Endothelial cell of umbilical vein (primary cell): ENCODE results near the gene ZNF814. TPM values are rescaled to one million over a fixed set of nuclear protein-coding genes. Genes with fewer than 3 reads are reported as not detected.
"Not testable (repeated sequence)": the region's sequence is repeated elsewhere in the genome, so short reads cannot be mapped to it uniquely, and the experiment has no call there.

Experiments used
- BruUV-seq: library from RNA; stranded (reverse); fragments of 400-500 nt; replicated peaks from 2 replicates; lab custom pipeline; 2021; lab: Mats Ljungman, UMichigan
- CTCF ChIA-PET: fragments of 300-600, 350-600 bp; sonication (Branson Sonifier 250); formaldehyde crosslinking; loops from one replicate; lab custom pipeline; 2021; ENCODE audit warnings: antibody characterized with exemption, inconsistent platforms; lab: Charles Lee
- POLR2A ChIA-PET: fragments of 300-600, 350-600 bp; sonication (Branson Sonifier 250); formaldehyde crosslinking; loops from one replicate; lab custom pipeline; 2021; ENCODE audit warnings: antibody characterized with exemption, inconsistent platforms; lab: Charles Lee
- DNase-seq: peaks from one replicate; pipeline ENCODE4 v3.0.0-alpha.2; 2011; ENCODE audit warnings: low read depth, low spot score
- FAIRE-seq: peaks from 2 replicates; lab custom pipeline; 2011; peaks lifted over from hg19 to GRCh38; lab: Jason Lieb, UNC
- H2AFZ ChIP-seq: 2 replicates; pipeline ENCODE4 v1.6.0; 2012; ENCODE audit warnings: low read depth, low read length, control low read depth, inconsistent platforms
- H3K27ac ChIP-seq: 2 replicates; pipeline ENCODE4 v1.5.1; 2011; ENCODE audit warnings: low read depth, mild to moderate bottlenecking, control low read depth, low read length, moderate library complexity; ENCODE audit not compliant: insufficient read depth
- H3K27me3 ChIP-seq, 2 experiments: 2 replicates each; pipeline versions ENCODE4 v1.6.0 to v1.6.1; 2011; ENCODE audit warnings: low read length in 2 of 2, mixed read lengths in 1 of 2; ENCODE audit not compliant: control insufficient read depth in 2 of 2, insufficient read depth in 2 of 2
- H3K36me3 ChIP-seq, 2 experiments: 2 replicates in 1 of 2; 3 replicates in 1 of 2; pipeline ENCODE4 v1.5.1; 2011; ENCODE audit warnings: low read length in 2 of 2, mild to moderate bottlenecking in 1 of 2, moderate library complexity in 1 of 2; ENCODE audit not compliant: control insufficient read depth in 2 of 2, insufficient read depth in 2 of 2; ENCODE audit errors: extremely low read depth in 1 of 2
- H3K4me1 ChIP-seq: 3 replicates; pipeline ENCODE4 v1.5.1; 2011; ENCODE audit warnings: mild to moderate bottlenecking, low read length; ENCODE audit not compliant: control insufficient read depth, insufficient read depth; ENCODE audit errors: extremely low read depth
- H3K4me2 ChIP-seq: 2 replicates; pipeline ENCODE4 v1.6.1; 2011; ENCODE audit warnings: low read length, control low read depth, mixed read lengths; ENCODE audit not compliant: insufficient read depth
- H3K4me3 ChIP-seq, 3 experiments: fragments of 200-600 bp in 1 of 3; sonication (generic), shearing (Covaris generic) in 1 of 3; replicated peaks in 1 of 3; 2 replicates each; pipeline ENCODE4 v1.5.1; 2011 to 2016; ENCODE audit warnings: control low read depth in 3 of 3, low read length in 3 of 3, mild to moderate bottlenecking in 2 of 3, inconsistent platforms in 1 of 3, low read depth in 1 of 3, moderate library complexity in 1 of 3; ENCODE audit not compliant: insufficient read depth in 1 of 3
- H3K79me2 ChIP-seq: 2 replicates; pipeline ENCODE4 v1.6.0; 2012; ENCODE audit warnings: low read length, inconsistent platforms; ENCODE audit not compliant: control insufficient read depth, insufficient read depth
- H3K9ac ChIP-seq: replicated peaks from 2 replicates; pipeline ENCODE3; 2011; ENCODE audit warnings: low read length, control low read depth; ENCODE audit not compliant: insufficient read depth; ENCODE audit errors: extremely low read depth
- H3K9me1 ChIP-seq: replicated peaks from 3 replicates; pipeline ENCODE4 v1.6.0; 2011; ENCODE audit warnings: mild to moderate bottlenecking, low read length; ENCODE audit not compliant: control insufficient read depth, insufficient read depth; ENCODE audit errors: extremely low read depth
- H3K9me3 ChIP-seq: replicated peaks from 2 replicates; pipeline ENCODE4 v1.5.1; 2012; ENCODE audit warnings: low read length, inconsistent platforms; ENCODE audit not compliant: control insufficient read depth, insufficient read depth
- H4K20me1 ChIP-seq: replicated peaks from 2 replicates; pipeline ENCODE3; 2011; ENCODE audit warnings: mild to moderate bottlenecking, low read length; ENCODE audit not compliant: control insufficient read depth, insufficient read depth; ENCODE audit errors: extremely low read depth
- POLR2A ChIP-seq: IDR thresholded peaks from 2 replicates; pipeline ENCODE4 v1.6.1; 2012; ENCODE audit warnings: low read depth, mild to moderate bottlenecking, control low read depth, low read length
- POLR2AphosphoS5 ChIP-seq: IDR thresholded peaks from 2 replicates; pipeline ENCODE4 v1.6.1; 2012; ENCODE audit warnings: low read depth, mild to moderate bottlenecking, control low read depth, low read length, moderate library complexity; ENCODE audit not compliant: insufficient read depth
- dilution Hi-C: fragments of 300-500 bp; cut with MboI; formaldehyde crosslinking; loops from one replicate; pipeline ENCODE4 v1.15.0; 2019; ENCODE audit warnings: low sequenced_read_pairs; ENCODE audit not compliant: extremely low pct_ligation_motif_present
- intact Hi-C: fragments of 100-400 bp; cut with micrococcal nuclease; formaldehyde crosslinking; loops from one replicate; pipeline ENCODE4 v1.10.0; 2022
- polyA plus RNA-seq, 4 experiments: library from polyadenylated mRNA; depleted of rRNA in 3 of 4; stranded (reverse) in 3 of 4; unstranded in 1 of 4; fragments of >200 nt; gene quantifications; 2 replicates each; pipeline versions ENCODE4 v1.2.1 to v1.2.3, GENCODE V29; 2011 to 2012; ENCODE audit warnings: missing spikeins in 1 of 4
- total RNA-seq: library from RNA; stranded (reverse); gene quantifications from 2 replicates; pipeline ENCODE4 v1.2.3, GENCODE V29; 2021
- TF ChIP-seq, protein P1 (sequence below): IDR thresholded peaks from 2 replicates; pipeline ENCODE4 v1.6.1; 2011; ENCODE audit not compliant: insufficient read depth, insufficient read length

ZNF814 gene
- total and polyA plus RNA-seq, 2 donors (not counting 3 experiments of a cell fraction or from before 2014, with no cell fraction given): 5.7 to 7.9 TPM

DNA sequence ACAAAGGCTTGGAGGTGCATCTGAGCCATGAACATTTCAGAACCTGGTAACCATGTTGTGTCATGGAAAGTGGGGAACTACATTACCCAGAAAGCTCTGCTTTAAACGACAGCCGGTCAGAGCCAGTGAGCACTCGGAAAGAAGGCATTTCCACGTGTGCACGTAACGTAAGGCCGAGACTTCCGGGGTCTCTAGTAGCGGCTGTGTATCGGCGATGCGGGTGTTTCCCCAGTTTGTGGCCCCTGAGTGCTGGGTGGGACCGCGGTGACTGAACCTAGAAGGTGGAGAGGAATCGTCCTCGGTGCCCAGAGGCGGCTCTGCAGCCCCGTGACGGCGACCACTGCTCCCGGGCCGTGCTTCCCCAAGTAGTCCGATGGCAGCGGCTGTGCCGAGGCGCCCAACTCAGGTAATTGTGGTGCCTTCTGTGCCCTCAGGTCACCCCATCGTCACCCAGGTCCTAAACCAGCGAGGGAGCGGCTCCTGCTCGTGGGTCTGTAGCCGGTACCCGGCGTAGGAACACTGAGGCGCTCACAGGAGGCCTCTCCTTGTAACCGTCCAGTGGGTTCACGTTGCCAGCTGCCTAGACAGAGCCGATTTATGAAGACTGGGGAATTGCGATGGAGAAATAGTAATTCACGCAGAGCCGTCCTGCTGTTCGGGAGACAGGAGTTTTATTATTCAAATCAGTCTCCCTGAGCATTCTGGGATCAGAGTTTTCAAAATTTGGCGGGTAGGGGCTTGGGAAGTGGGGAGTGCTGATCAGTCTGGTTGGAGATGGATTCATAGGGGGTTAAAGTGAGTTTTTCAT, 39.0 kb downstream of the ZNF814 start, which contains the start of gene ZNF587:
TSS of gene ZNF587 (plus strand) at position 194 of the 808 bp plus-strand sequence. CDS start at position 374, 180 bp downstream.
- dilution Hi-C loops: not testable (repeated sequence)

DNA sequence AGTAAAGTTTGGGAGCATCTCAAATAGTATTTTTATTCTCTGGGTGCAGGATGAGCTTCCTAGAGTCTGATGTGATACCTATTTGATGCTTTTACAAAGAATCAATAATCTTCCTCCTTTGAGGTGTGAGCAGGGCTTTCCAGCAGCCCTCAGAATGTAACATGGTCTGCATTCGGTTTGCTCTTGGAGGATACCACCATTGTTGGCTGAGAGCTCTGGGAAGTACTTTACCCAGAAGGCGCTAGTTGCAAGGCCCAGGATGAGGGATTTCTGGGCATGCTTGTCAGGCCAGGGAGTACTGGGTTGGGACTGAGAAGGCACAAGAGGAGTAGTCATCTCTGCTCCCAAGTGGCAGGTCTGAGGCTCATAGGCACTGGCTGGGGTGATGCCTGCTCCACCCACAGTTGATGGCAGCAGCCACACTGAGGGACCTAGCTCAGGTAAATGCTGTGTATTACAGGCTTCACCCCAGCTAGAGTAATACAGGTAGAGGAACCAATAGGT, 39.6 kb downstream of the ZNF814 start:
- BruUV-seq, H3K4me1 ChIP-seq, H3K4me2 ChIP-seq, DNase-seq, H3K9me1 ChIP-seq, H4K20me1 ChIP-seq, intact Hi-C loops, POLR2A ChIA-PET, dilution Hi-C loops, H3K9ac ChIP-seq, CTCF ChIA-PET, H3K9me3 ChIP-seq, H3K27me3 ChIP-seq, H3K27ac ChIP-seq, FAIRE-seq, H3K36me3 ChIP-seq, H2AFZ ChIP-seq: not testable (repeated sequence)
- Histone ChIP-seq H3K79me2 (peaks cover 57% of the 10 kb centered on the region), H3K4me3 (peak overlapping the region in 1 of 3 experiments; percentile 94)

More for the DNA sequence above, 39.0 kb downstream of the ZNF814 start, which contains the start of gene ZNF587:
- DNase-seq (peak; percentile 80), FAIRE-seq (peak; percentile 97)
- TSS peak; percentile 94 for BruUV-seq
- H3K9me1 ChIP-seq, H4K20me1 ChIP-seq, H3K4me1 ChIP-seq, intact Hi-C loops, H3K27me3 ChIP-seq, H3K36me3 ChIP-seq, H3K9me3 ChIP-seq, POLR2A ChIA-PET: not testable (repeated sequence)
- Histone ChIP-seq H2AFZ (peak within 1 kb of the TSS; percentile 39), H3K9ac (peak within 1 kb of the TSS; percentile 96), H3K4me2 (peak within 1 kb of the TSS; percentile 94), H3K79me2 (peaks cover 52% of the 10 kb centered on the region), H3K4me3 (peak within 1 kb of the TSS; percentile 75 to 94 (median 88)), H3K27ac (peak within 1 kb of the TSS; percentile 75)
- TF ChIP-seq POLR2AphosphoS5 (peak; percentile 70), POLR2A (peak; percentile 68)
- TF ChIP-seq, protein P1, sequence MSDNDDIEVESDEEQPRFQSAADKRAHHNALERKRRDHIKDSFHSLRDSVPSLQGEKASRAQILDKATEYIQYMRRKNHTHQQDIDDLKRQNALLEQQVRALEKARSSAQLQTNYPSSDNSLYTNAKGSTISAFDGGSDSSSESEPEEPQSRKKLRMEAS: peak; percentile 66
- CTCF ChIA-PET: interaction anchor here (1.0 to 1.5 kb wide), 3 partner anchors 25 to 80 kb away, joined by 3 to 4 read pairs (median 3); partner anchors contain the start of gene ZNF586

DNA sequence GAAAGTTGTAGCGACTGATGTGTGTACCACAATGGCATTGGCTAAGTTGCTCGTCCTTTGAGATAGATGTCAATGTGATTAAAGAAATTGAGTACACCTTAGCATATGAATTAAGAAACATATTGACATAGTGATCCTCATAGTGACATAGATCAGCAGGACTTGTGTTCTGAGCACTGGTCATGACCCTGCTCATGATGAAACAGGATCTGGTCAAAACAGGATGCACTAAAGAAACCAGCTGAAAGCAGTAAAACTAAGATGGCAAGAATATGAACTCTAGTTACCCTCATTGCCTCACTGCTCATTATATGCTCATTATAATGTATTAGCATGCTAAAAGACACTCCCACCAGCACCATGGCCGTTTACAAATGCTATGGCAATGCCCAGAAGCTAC, 41.7 kb downstream of the ZNF814 start:
- DNase-seq: peak; percentile 21
- H3K36me3 ChIP-seq, intact Hi-C loops, H3K9me3 ChIP-seq, H3K27me3 ChIP-seq, CTCF ChIA-PET, H3K27ac ChIP-seq, BruUV-seq, H2AFZ ChIP-seq, H4K20me1 ChIP-seq, dilution Hi-C loops, H3K4me3 ChIP-seq, H3K9me1 ChIP-seq, H3K9ac ChIP-seq, POLR2A ChIA-PET, H3K4me1 ChIP-seq, H3K4me2 ChIP-seq: not testable (repeated sequence)
- H3K79me2 ChIP-seq: peaks cover 42% of the 10 kb centered on the region
- peak; percentile 63 for FAIRE-seq
